HG03520 (cell line): ENCODE data around the gene NME9.

ENCODE experiments used
- ATAC-seq: cut with Tn5 transposase; IDR thresholded peaks from one replicate; pipeline ENCODE4 v1.9.1; 2021; ENCODE audit warnings: mild to moderate bottlenecking, moderate library complexity; ENCODE audit not compliant: unreplicated experiment

The NME9 gene

DNA sequence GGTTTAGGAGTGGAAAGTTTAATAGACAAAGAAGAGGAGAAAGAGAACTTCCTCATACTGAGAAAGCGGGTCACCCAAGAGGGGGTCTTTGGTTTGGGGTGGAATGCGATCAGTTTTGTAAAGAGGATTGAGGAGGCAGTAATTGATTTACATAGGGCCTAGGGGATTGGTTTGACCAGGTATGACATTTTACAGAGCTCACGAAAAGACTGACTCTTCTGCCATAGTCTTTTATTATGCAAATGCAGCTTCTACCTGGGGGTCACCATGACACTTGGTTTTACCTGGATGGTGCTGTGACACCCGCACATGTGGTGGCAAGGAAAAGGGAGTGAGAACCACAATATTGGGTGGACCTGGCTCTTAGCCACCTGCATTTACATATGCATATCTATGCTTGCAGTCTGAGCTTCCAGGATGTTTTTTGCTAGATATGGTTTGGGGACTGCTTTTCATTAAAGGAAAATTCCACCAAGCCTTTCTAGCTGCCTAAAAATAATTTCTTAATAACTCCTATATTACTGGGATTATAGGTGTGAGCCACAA, 6.9 kb upstream of the NME9 start:
- ATAC-seq: no peak

DNA sequence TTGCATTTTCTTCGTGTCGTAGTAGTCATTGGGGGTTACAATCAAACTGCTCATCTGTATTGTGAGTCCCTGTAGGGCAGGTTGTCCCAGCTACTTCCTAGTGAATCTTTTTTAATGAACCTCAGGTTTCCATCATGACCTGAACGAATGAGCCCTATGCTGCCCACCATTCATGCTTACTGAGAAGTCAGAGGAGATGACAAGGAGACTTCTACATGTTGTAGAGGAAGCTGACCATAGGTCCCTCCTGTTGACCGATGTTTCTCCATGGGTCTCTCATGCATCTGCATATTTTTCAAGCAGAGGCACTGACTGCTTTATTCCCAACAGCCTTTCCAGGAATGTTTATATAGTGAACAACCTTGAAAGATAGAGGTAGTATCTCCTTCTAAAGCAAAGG, 5.0 kb upstream of the NME9 start:
- ATAC-seq: no peak

DNA sequence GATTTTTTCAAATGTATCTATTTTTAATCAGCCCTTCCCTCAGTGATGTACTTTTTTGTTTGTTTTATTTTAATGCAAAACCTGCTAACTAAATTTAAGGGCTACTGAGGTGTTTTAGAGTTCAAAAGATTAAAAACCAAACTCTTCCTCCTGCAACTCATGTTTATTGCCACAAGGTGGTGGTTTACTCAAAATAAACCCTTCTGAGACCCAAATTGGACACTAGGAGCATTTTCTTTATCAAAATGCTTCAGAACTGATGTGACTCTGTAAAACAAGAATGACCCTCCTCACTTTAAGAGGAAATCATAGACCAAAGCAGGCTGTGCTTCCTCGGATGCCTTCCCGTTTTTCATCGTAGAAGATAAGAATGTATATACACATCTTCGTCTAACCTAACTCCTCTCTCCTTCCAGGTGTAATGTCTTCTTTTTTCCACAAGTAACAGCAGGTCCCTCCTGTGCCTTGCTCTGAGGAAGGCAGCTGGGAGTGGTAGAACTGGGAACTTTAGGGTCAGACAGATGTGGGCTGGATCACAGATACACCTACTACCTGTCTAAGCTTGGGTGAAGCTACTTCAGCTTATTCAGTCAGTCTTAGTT, 2.9 kb upstream of the NME9 start:
- no peak for ATAC-seq

DNA sequence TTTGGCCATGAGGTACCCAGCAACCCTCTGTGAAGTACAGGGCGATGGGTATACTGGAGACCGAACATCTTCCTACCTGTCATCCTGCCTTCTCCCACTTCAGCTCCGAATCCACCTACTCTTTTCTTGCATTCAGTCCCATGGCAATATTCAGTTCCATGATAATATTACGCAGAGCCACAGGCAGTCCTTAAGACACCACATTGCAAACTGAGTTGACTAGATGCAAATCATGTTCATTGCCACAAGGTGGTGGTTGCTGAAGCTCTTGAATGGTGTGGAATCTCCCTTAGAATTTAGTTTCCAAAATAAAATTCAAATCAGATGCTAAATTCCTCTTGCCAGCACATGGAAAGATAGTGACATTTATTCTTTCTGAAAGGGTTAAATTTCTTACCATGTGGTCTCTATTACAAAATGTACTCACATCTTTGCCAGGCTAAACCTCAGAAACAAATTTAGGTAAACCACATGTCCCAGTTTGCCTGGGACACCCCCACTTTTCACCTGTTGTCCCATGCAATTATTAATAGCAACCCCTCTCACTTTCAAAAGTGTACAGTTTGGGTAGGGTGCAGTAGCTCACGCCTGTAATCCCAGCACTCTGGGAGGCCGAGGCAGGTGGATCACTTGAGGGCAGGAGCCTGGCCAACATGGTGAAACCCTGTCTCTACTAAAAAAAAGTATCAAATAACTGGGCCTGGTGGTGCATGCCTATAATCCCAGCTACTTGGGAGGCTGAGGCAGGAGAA, 1.7 kb upstream of the NME9 start:
- no peak for ATAC-seq

DNA sequence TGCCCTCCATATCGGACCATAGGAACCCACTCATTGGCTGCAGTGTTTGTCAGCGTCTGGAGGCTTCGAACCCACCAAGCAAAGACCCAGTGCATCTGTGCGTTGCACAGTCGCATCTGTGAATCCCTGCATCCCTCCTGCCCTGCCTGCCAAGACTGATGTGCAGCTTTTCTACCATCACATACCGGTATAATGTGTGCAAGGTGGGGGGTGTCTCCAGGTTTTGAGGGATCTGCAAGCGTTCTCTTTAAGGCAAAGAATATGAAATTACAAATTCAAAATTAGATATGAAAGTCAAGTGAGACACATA, 288 bp upstream of the NME9 start:
- ATAC-seq: no peak

DNA sequence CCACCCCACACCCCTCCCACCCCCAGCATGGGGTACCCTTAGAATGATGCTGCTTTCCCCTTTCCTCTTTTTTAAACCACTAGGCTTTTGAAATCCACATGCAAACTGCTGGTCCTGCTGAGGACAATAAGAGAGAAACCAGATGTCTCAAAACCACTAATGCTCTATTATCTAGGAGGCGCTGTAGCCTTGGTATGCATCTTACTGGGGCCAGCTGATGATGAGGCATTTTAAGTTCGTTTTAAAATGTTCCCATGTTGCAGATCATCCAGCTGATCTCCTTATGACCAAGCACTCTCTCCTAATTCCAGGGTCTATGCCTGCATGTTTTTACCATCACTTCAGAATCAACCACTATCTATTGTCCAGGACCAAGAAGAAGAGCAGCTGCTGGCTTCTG, 1.3 kb downstream of the NME9 start:
- ATAC-seq: no peak

DNA sequence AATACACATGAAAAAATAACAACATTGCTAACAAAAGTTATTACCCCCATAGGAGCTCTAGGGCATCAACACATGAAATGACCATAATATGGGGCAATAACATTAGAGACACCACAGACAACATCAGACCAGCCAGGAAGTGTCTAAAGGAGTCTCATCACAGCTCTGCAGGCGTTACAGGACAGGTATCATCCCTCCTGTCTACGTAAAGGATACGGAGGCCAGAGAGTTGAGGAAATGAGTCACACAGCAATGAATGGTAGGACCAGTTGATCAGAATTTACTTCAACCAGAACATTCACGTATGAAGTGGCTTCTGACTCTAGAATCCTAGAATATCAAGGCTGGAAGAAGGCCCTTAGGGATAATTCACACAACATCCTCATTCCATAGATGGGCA, 1.8 kb downstream of the NME9 start:
- no peak for ATAC-seq

DNA sequence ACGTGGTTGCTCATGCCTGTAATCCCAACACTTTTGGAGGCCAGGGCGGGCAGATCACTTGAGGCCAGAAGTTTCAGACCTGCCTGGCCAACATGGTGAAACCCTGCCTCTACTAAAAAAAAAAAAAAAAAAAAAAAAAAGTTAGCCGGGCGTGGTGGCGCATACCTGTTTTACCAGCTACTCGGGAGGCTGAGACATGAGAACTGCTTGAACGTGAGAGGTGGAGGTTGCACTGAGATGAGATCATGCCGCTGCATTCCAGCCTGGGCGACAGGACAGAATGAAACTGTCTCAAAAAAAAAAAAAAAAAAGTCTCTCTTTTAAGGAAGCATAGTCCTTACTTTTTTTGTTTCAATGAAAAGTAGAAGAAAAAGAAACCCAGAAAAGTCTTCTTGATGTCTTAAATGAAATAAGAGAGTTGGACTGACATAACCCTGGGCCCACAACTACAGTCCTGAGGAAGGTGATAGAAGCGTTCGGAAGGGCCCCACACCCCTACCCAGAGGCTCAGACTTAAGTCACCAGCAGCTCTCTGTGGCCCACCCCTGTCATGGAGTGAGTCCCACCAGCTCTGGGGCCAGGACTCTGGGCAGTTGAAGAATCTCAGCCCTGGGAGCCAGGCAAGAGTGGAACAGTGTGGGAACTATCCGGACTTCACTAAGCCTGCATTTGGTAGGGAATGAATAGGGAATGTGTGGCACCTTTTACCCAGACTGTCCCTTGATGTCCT, 2.6 kb downstream of the NME9 start:
- ATAC-seq: no peak

DNA sequence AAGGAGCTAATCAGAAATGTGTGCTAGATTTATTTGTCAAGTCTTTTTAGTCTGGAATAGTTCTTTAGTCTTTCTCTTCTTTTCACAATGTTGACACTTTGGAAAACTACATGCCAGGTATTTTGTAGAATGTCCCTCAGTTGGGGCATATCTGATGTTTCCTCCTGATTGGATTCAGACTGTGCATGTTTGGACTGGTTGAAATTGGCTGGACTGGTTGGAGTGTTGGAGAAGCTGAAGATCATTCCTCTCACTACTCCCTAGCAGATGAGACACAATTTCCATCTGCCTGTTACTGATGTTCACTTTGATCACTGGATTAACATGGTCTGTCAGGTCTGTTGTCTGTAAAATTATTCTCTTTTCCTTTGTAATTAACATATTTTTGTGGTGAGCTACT, 3.7 kb downstream of the NME9 start:
- ATAC-seq: no peak

DNA sequence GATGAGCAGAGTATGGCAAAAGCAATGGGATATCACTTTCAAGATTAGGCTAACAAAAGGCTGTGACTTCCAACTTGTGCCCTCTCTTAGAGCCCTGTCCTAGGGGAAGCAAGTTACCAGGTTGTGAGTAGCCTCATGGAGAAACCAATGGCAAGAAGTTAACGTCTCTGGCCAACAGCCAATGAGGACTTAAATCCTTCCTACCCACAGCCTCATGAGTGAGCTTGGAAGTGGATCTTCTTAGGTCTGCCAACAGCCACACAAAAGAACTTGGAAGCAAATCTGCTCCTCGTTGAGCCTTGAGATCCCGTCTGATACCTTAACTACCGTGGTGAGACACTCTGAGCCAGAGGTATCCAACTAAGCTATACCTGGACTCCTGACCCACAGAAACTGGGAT, 5.7 kb downstream of the NME9 start:
- ATAC-seq: no peak

DNA sequence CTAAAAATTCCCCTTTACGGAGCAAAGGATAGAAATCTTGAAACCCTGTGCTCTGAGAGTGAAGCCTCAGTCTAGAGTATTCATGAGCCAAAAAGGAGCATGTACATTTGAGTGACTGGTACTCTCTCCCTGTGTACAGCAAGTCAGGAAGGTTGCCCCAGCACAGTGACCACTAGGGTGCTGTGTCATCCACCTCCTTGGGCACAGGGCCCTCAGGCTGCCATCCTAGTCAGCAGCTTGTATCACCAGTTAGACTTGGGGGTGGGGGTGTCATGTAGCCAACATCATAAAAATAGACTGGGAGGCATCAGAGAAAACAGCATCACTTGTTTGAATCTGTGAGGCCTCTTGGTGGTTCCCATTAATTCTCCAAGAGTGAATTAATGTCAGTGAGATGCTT, 12.0 kb downstream of the NME9 start:
- no peak for ATAC-seq

DNA sequence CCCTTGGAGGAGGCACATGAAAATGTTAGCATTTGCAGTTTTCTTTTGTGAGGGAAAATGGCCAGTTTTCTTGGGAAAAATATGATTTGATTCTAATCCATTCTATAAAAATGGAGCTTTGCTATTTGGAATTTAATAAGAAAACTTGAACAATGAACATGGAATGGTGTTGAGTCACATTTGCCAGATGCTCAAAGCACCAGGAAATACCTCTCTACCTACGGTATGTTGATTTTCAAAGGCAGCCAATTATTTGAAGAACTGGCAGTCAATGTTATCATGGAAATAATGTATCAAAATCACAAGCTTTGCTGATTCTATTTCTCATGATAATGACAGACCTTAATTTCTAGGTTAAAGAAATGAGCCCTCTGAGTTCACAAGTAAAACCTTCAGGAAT, 14.9 kb downstream of the NME9 start:
- ATAC-seq: no peak

DNA sequence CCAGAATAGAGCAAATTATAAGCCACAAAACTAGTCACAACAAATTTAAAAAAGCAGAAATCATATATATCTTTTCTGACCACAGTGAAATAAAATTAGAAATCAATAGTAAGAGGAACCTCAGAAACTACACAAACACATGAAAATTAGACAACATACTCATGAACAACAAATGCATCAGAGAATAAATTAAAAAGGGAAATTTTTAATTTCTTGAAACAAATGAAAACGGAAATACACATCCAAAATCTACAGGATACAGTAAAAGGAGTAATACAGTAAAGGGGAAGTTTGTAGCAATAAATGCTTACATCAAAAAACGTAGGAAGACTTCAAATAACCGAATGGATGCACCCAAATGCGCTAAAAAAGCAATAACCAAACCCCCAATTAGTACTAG, 19.2 kb downstream of the NME9 start:
- no peak for ATAC-seq

DNA sequence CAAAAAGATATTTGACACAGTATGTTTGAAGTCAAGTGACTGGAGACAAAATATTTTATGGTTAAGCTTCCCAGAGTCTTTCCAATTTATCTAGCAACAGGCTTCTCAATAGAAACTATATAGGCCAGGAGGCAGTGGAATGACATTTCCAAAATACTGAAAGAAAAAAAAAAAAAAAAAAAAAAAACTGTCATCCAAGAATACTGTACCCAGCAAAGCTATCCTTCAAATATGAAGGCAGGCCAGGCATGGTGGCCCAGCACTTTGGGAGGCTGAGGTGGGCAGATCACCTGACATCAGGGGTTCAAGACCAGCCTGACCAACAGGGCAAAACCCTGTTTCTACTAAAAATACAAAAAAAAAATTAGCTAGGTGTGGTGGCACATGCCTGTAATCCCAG, 20.9 kb downstream of the NME9 start:
- no peak for ATAC-seq

DNA sequence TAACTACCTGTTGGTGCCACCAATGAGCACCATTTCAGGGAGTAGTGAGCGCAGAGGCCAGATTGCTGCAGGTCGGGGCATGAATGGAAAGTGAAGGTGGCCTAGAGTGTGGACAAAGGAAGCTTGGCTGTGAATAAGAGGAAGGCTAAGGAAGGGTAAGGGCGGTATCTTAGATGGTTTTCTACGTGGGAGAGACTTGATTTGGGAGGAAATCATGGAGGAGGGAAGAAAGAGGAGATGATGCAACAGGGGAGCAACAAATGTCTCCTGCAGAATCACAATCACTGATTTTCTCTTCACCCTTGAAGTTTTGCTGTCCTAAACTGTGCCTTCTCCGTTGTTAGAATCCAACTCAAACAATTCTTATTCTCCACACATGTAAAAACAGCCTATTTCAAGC, 21.8 kb downstream of the NME9 start:
- ATAC-seq: no peak

DNA sequence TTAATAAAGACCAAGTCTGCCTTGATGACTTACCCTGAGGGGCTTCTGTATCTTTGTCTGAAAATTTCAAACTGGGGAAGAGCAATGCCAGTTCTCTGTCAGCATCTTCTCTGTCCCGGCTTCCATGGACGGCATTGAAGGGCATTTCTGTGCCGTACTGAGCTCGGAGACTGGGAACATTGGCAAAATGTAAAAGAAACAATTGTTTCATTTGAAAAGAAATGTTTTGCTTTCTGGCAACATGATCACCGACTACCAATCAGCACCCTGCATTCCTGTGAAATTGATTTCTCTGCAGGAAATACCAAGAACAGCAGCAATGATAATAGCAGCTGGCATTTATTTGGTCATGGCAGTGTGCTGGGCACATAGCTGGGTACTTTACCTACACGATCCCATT, 26.2 kb downstream of the NME9 start:
- no peak for ATAC-seq

DNA sequence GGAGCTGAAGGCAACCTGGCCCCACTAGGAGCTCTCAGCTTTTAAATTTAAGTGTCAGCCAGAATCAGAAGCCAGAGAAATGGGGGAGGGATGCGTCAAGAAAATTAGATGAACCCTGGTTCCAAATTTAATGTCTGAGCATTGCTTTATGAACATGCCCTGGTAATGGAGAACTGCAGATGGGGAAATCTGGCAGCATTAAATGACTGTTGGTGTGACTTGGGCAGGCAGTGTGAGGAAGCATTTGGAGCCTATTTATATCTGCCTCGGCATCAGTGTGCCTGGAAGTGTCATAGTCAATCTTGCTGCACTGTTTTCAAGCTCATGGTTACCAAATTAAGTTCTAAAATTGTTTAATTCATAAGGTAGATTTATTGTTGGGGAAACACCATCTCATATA, 29.0 kb downstream of the NME9 start:
- ATAC-seq: no peak

DNA sequence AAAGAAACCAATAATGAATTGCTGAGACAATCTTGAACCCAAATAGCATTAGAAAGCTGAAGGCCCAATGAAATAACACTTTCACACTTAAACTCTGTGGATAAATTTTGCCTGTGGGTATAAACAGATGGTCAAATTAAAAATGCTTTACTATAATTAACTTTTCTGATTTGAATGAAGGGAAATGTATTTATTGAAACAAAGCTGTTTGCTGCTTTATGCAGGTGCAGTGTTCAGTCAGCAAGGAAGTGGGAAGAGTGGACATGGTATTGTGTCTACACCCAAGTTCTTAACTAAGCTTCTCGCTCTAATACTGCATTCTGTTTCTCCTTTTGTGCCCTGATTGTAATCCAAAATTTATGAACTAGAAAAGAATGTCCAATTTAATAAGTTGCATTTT, 31.8 kb downstream of the NME9 start:
- no peak for ATAC-seq

DNA sequence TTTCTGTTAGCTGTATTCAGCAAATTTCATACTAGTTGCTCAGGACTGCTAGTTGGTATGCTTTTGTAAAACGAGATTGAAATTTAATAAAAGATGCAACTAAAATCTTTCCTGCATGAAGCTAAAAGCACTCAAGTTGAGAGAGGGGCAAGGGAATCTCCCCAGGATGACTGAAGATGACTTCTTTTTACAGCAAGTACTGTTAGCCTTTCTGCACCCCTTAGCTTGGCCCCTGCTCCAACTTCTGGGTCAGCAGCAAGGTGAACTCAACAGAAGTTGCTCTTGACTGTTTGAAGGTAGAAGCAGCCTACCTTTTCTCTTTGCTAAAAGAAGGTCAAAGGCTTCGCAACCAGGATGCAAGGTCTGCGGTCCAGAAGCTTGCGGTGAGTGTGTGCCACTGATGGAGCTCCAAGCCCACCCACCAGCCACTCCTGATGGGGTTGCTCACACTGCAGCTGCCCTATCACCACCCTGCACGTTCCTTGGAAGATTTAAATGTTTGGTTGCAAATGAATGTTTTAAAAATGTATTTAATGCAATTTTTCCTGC, 32.5 kb downstream of the NME9 start:
- ATAC-seq: no peak

DNA sequence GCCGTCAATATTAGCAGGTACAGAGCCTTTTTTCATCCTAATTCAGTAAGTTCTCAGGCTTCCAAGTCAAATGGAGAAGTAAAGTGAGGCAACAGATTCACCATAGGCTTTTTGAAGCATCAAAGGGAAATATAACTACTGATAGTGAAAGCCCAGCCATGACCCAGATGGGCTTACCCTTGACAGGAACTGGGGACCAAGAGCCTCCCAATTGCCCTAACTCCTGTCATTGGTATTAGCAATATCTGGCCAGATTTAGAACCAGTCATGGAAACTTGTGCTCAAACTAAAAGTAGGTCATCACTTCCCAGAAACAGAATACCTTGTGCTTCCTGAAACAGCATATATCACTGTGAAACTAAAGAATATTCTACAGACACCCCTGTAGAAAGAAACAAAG, 33.0 kb downstream of the NME9 start:
- ATAC-seq: no peak

DNA sequence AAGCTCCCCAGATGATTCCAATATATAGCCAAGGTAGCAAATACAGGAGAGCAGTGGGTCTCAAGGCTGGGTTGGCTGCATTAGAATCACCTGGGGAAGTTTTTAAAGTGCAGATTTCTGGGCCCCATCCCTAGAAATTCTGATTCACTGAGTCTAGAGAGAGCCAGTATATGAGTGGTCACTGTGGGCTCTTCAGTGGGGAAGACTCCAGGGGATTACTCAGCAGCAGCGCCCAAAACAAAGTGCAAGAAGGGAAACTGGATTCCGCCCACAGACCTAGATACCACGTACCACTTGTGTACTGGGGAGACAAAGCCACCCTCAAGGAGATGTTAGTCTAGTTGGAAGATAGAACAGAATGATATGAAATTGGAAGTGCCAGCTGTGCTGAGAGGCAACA, 40.0 kb downstream of the NME9 start:
- no peak for ATAC-seq

DNA sequence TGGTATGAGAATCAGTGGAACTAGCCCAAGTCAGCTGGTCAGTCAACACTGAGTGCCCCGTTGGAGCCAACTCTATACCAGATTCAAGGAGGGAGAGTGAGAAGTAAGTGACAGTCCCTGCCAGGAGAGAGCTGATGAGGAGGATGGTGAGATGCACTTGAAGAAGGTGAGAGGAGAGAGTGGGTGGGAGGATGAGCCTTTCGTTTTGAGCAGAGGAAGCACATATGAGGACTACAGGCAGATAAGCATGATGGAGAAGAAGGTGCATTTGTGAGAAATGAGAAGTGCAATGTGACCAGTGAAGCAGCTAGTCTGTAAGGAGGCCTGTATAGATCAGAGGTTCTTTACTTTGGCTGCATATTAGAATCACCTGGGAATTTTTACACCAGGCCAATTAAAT, 40.4 kb downstream of the NME9 start:
- ATAC-seq: no peak
